B cell (primary cell): ENCODE data around the gene ZNF627. TPM values are rescaled to one million over a fixed set of nuclear protein-coding genes. Genes with fewer than 3 reads are reported as not detected.
"Not testable (repeated sequence)": the region's sequence is repeated elsewhere in the genome, so short reads cannot be mapped to it uniquely, and the experiment has no call there.

Source experiments
- ATAC-seq: fragments of 200-7000 bp; cut with Tn5 transposase; one replicate; pipeline ENCODE4 v1.10.0; 2021; ENCODE audit warnings: low read depth, mild to moderate bottlenecking, moderate number of reproducible peaks, moderate library complexity
- CTCF ChIA-PET: fragments of 350-600 bp; sonication (Branson Sonifier 250); formaldehyde crosslinking; loops from one replicate; lab custom pipeline; 2021; ENCODE audit warnings: antibody characterized with exemption, inconsistent platforms; lab: Charles Lee
- POLR2A ChIA-PET: fragments of 350-600 bp; sonication (Branson Sonifier 250); formaldehyde crosslinking; loops from one replicate; lab custom pipeline; 2021; ENCODE audit warnings: antibody characterized with exemption; lab: Charles Lee
- DNase-seq: peaks from one replicate; pipeline ENCODE4 v3.0.0; 2013
- H2AFZ ChIP-seq: 2 replicates; pipeline ENCODE4 v1.6.1; 2012; ENCODE audit warnings: mild to moderate bottlenecking, low read depth, low read length; ENCODE audit not compliant: insufficient read depth, poor library complexity, severe bottlenecking
- H3K27ac ChIP-seq, 2 donors: 1 replicate in 1 of 2; 2 replicates in 1 of 2; pipeline ENCODE4 v1.5.1; 2012 to 2013; ENCODE audit warnings: low read length in 2 of 2, mild to moderate bottlenecking in 2 of 2, moderate library complexity in 1 of 2
- H3K27me3 ChIP-seq, 4 experiments: fragments of 200-600 bp in 1 of 4; sonication (generic) in 1 of 4; replicated peaks in 1 of 4; 1 replicate in 2 of 4; 2 replicates in 2 of 4; pipeline versions ENCODE4 v1.6.1 to v1.7.0; 2013 to 2016; ENCODE audit warnings: low read length in 3 of 4, mild to moderate bottlenecking in 2 of 4, mixed read lengths in 1 of 4, moderate library complexity in 1 of 4; ENCODE audit not compliant: insufficient read depth in 4 of 4, control insufficient read depth in 3 of 4; ENCODE audit errors: control extremely low read depth in 1 of 4
- H3K36me3 ChIP-seq, 2 experiments: replicated peaks in 1 of 2; 1 replicate in 1 of 2; 2 replicates in 1 of 2; pipeline versions ENCODE4 v1.6.1 to v1.7.1; 2013; ENCODE audit warnings: low read length in 1 of 2; ENCODE audit not compliant: insufficient read depth in 2 of 2, control insufficient read depth in 1 of 2; ENCODE audit errors: control extremely low read depth in 1 of 2, extremely low read depth in 1 of 2
- H3K4me1 ChIP-seq, 2 donors: fragments of 200-600 bp in 1 of 2; sonication (generic) in 1 of 2; 1 replicate in 1 of 2; 2 replicates in 1 of 2; pipeline versions ENCODE4 v1.5.1 to v1.6.1; 2013 to 2017; ENCODE audit warnings: low read length in 2 of 2; ENCODE audit not compliant: control insufficient read depth in 2 of 2, insufficient read depth in 2 of 2
- H3K4me2 ChIP-seq: replicated peaks from 2 replicates; pipeline ENCODE3; 2012; ENCODE audit warnings: mild to moderate bottlenecking, low read depth, low read length; ENCODE audit not compliant: poor library complexity, severe bottlenecking
- H3K4me3 ChIP-seq, 5 experiments: fragments of 200-600 bp in 1 of 5; sonication (generic) in 1 of 5; 1 replicate in 3 of 5; 2 replicates in 2 of 5; pipeline versions ENCODE4 v1.5.1 to v1.7.0; 2011 to 2016; ENCODE audit warnings: low read length in 4 of 5, mild to moderate bottlenecking in 4 of 5, low read depth in 2 of 5, control low read depth in 1 of 5, moderate library complexity in 1 of 5; ENCODE audit not compliant: insufficient read depth in 1 of 5; ENCODE audit errors: control extremely low read depth in 1 of 5, extremely low read depth in 1 of 5
- H3K79me2 ChIP-seq: fragments of 200-600 bp; sonication (generic); one replicate; pipeline ENCODE4 v1.6.0; 2016; ENCODE audit warnings: low read length; ENCODE audit not compliant: control insufficient read depth, insufficient read depth
- H3K9ac ChIP-seq: fragments of 200-600 bp; sonication (generic); 2 replicates; pipeline ENCODE4 v1.6.1; 2017; ENCODE audit warnings: mild to moderate bottlenecking, low read length, moderate library complexity
- H3K9me3 ChIP-seq, 3 donors: one replicate each; pipeline versions ENCODE4 v1.6.1 to v1.7.1; 2013; ENCODE audit warnings: low read length in 2 of 3; ENCODE audit not compliant: control insufficient read depth in 2 of 3, insufficient read depth in 1 of 3; ENCODE audit errors: control extremely low read depth in 1 of 3
- H4K20me1 ChIP-seq: 2 replicates; pipeline ENCODE4 v1.6.0; 2012; ENCODE audit warnings: mild to moderate bottlenecking, low read length; ENCODE audit not compliant: insufficient read depth, control insufficient read depth, poor library complexity, severe bottlenecking
- H3K27ac Mint-ChIP-seq: one replicate; pipeline ENCODE4 v1.8.0; 2021; ENCODE audit warnings: mixed read lengths
- H3K27me3 Mint-ChIP-seq: one replicate; pipeline ENCODE4 v1.8.0; 2021; ENCODE audit warnings: mixed read lengths
- H3K4me1 Mint-ChIP-seq: one replicate; pipeline ENCODE4 v1.8.0; 2021; ENCODE audit warnings: mixed read lengths
- H3K4me3 Mint-ChIP-seq: one replicate; pipeline ENCODE4 v1.8.0; 2021; ENCODE audit warnings: mixed read lengths
- H3K9me3 Mint-ChIP-seq: one replicate; pipeline ENCODE4 v1.8.0; 2022; ENCODE audit warnings: mixed read lengths; ENCODE audit not compliant: insufficient read depth
- CTCF ChIP-seq: fragments of 200-600 bp; IDR thresholded peaks from one replicate; pipeline ENCODE4 v1.8.0; 2022; ENCODE audit warnings: antibody characterized with exemption, mild to moderate bottlenecking
- EZH2 ChIP-seq: IDR thresholded peaks from 2 replicates; pipeline ENCODE4 v1.6.1; 2012; ENCODE audit warnings: borderline replicate concordance, low read depth, mild to moderate bottlenecking, moderate library complexity, low read length; ENCODE audit not compliant: insufficient read depth, poor library complexity, severe bottlenecking
- WGBS: methylation state at CpG from one replicate; pipeline ENCODE4 v1.1.5; 2013; ENCODE audit warnings: missing lambda C conversion rate; ENCODE audit not compliant: insufficient coverage; 5-methylcytosine and 5-hydroxymethylcytosine counted together
- intact Hi-C: fragments of 100-400 bp; cut with micrococcal nuclease; formaldehyde crosslinking; loops from one replicate; pipeline ENCODE4 v1.10.0; 2022
- polyA plus RNA-seq: library from polyadenylated mRNA; depleted of rRNA; stranded (reverse); fragments of >200 nt; gene quantifications from 2 replicates; pipeline ENCODE4 v1.2.3, GENCODE V29; 2012
- total RNA-seq, 2 donors: library from RNA; stranded (reverse); fragments of 120-200 nt in 1 of 2; gene quantifications; 1 replicate in 1 of 2; 2 replicates in 1 of 2; pipeline versions ENCODE4 v1.2.3 to v1.2.4, GENCODE V29; 2013 to 2022

Gene ZNF627
- total and polyA plus RNA-seq, 2 donors (not counting 1 experiment from before 2014, with no cell fraction given): 9.6 to 26.2 TPM

- 87% methylated on average over 9 of the region's 9 CpGs for WGBS
- ChIA-PET CTCF (no interaction called here), POLR2A (no interaction called here)
- Mint-ChIP-seq H3K9me3 (peaks cover 2% of the 10 kb centered on the region), H3K27ac (no peak overlapping the region), H3K4me1 (no peaks in the 10 kb centered on the region), H3K27me3 (peaks cover 12% of the 10 kb centered on the region), H3K4me3 (no peak overlapping the region)
- Histone ChIP-seq H3K4me2 (no peak overlapping the region), H4K20me1 (no peaks in the 10 kb centered on the region), H3K9me3 (peaks cover 0 to 11% (median 3%) of the 10 kb centered on the region in 3 donors), H3K36me3 (no peaks in the 10 kb centered on the region), H3K27ac (no peak overlapping the region), H3K4me3 (no peak overlapping the region), H3K27me3 (peaks cover 0 to 7% (median 0%) of the 10 kb centered on the region in 4 experiments), H3K79me2 (no peaks in the 10 kb centered on the region), H3K4me1 (no peaks in the 10 kb centered on the region), H3K9ac (no peak overlapping the region), H2AFZ (no peak overlapping the region)
- DNase-seq (no peak), ATAC-seq (no peak)
- TF ChIP-seq EZH2: no peak
- TF ChIP-seq CTCF: no peak
- intact Hi-C loops: no loop called here
Measured at GRCh38 chr19:11633223-11633622, 35.9 kb downstream of the ZNF627 start.

GRCh38 chr19:11634018-11634662 is 36.9 kb downstream of the ZNF627 start:
- H3K27ac ChIP-seq, DNase-seq, H3K4me3 ChIP-seq, H3K4me1 ChIP-seq, H3K9ac ChIP-seq, H3K4me3 Mint-ChIP-seq, H3K27ac Mint-ChIP-seq, ATAC-seq, POLR2A ChIA-PET, H2AFZ ChIP-seq, CTCF ChIA-PET, H3K9me3 Mint-ChIP-seq, H4K20me1 ChIP-seq, H3K36me3 ChIP-seq, H3K79me2 ChIP-seq, intact Hi-C loops, H3K4me2 ChIP-seq, H3K4me1 Mint-ChIP-seq, H3K27me3 ChIP-seq: not testable (repeated sequence)
- H3K27me3 Mint-ChIP-seq: peaks cover 12% of the 10 kb centered on the region
- H3K9me3 ChIP-seq: peaks cover 0 to 11% (median 3%) of the 10 kb centered on the region in 3 donors
- 100% methylated on average over 1 of the region's 3 CpGs for WGBS
